ENCODE data around the gene TRAF4. TPM values are rescaled to one million over a fixed set of nuclear protein-coding genes. Genes with fewer than 3 reads are reported as not detected.
"Not testable (repeated sequence)": the region's sequence is repeated elsewhere in the genome, so short reads cannot be mapped to it uniquely, and the experiment has no call there.

TRAF4 gene
- total RNA-seq, 1 donor from 2014 or later, result 108 TPM

GRCh38 chr17:28777178-28777577, 33.4 kb downstream of the TRAF4 start:
- intact Hi-C loops (cut with micrococcal nuclease), result no loop called here

GRCh38 chr17:28779601-28780000, 35.8 kb downstream of the TRAF4 start:
- intact Hi-C loops (cut with micrococcal nuclease), result not testable (repeated sequence)

GRCh38 chr17:28783161-28783560, 39.4 kb downstream of the TRAF4 start:
- intact Hi-C loops (cut with micrococcal nuclease), result no loop called here

- intact Hi-C loops (cut with micrococcal nuclease), result no loop called here
Observed at GRCh38 chr17:28788100-28788499, 44.3 kb downstream of the TRAF4 start.

- intact Hi-C loops (cut with micrococcal nuclease), result loop anchor here (5.0 kb wide), 1 partner anchor 49 kb away; the partner anchor contains the start of gene FAM222B
Observed at GRCh38 chr17:28792877-28793661, 49.3 kb downstream of the TRAF4 start.

GRCh38 chr17:28794846-28795441, 51.1 kb downstream of the TRAF4 start:
- intact Hi-C loops (cut with micrococcal nuclease), result loop anchor here (5.0 kb wide), 1 partner anchor 47 kb away; the partner anchor contains the start of gene FAM222B

- intact Hi-C loops (cut with micrococcal nuclease), result no loop called here
Observed at GRCh38 chr17:28796062-28796461, 52.3 kb downstream of the TRAF4 start.

Other genes with a start within 250 kb of the TRAF4 start
- not detected in 2 replicates for gene FOXN1, start 237.7 kb upstream of the TRAF4 start, total RNA-seq
- gene UNC119, start 191.4 kb upstream of the TRAF4 start, total RNA-seq, result 138 and 160 TPM in 2 replicates
- gene PIGS, start 172.5 kb upstream of the TRAF4 start, total RNA-seq, result 71.9 and 73.6 TPM in 2 replicates
- gene ALDOC, start 167.1 kb upstream of the TRAF4 start, total RNA-seq, result 142 and 146 TPM in 2 replicates
- gene SPAG5, start 145.0 kb upstream of the TRAF4 start, total RNA-seq, result 96.4 and 101 TPM in 2 replicates
- 31.8 and 32.1 TPM in 2 replicates for gene RSKR, start 129.8 kb upstream of the TRAF4 start, total RNA-seq
- 162 and 172 TPM in 2 replicates for gene BLTP2, start 98.9 kb upstream of the TRAF4 start, total RNA-seq
- 49.9 TPM in 2 replicates for gene SDF2, start 82.1 kb upstream of the TRAF4 start, total RNA-seq
- gene SUPT6H, start 81.8 kb upstream of the TRAF4 start, total RNA-seq, result 95.8 and 104 TPM in 2 replicates
- 5.3 and 7.1 TPM in 2 replicates for gene PROCA1, start 32.1 kb upstream of the TRAF4 start, total RNA-seq
- gene RAB34, start 26.1 kb upstream of the TRAF4 start, total RNA-seq, result 9.0 and 9.4 TPM in 2 replicates
- 1,587 and 1,609 TPM in 2 replicates for gene RPL23A, start 24.0 kb upstream of the TRAF4 start, total RNA-seq
- 1.1 and 1.2 TPM in 2 replicates for gene TLCD1, start 17.8 kb upstream of the TRAF4 start, total RNA-seq
- 5.4 and 6.5 TPM in 2 replicates for gene NEK8, start 15.2 kb upstream of the TRAF4 start, total RNA-seq
- gene FAM222B, start 98.8 kb downstream of the TRAF4 start, total RNA-seq, result 23.9 and 24.2 TPM in 2 replicates
- gene ERAL1, start 111.0 kb downstream of the TRAF4 start, total RNA-seq, result 46.1 and 46.9 TPM in 2 replicates
- gene FLOT2, start 153.7 kb downstream of the TRAF4 start, total RNA-seq, result 150 and 151 TPM in 2 replicates
- gene DHRS13, start 159.1 kb downstream of the TRAF4 start, total RNA-seq, result 22.8 and 26.1 TPM in 2 replicates
- gene PHF12, start 207.5 kb downstream of the TRAF4 start, total RNA-seq, result 73.3 and 78.5 TPM in 2 replicates

Measured in T-helper 1 cell treated with Interleukin-12 subunit alpha and Interleukin-12 subunit beta and Interleukin-4 antibody, amounts not matched to agents 30 ng/mL and 1 ng/mL, for 36 hours (primary cell).